HG02981 (cell line): Measurements from ENCODE around the gene GNAO1.
A peak's percentile ranks its signal among the peaks of the same experiment; 100 is the strongest.

Source experiments
- ATAC-seq: cut with Tn5 transposase; IDR thresholded peaks from one replicate; pipeline ENCODE4 v1.9.1; 2021; ENCODE audit warnings: mild to moderate bottlenecking, moderate library complexity; ENCODE audit not compliant: unreplicated experiment

GNAO1 gene

GRCh38 chr16:56263711-56264608, 72.7 kb downstream of the GNAO1 start:
- no peak for ATAC-seq

- ATAC-seq, result no peak
Measured at GRCh38 chr16:56264609-56264972, 73.3 kb downstream of the GNAO1 start.

- ATAC-seq, result no peak
Measured at GRCh38 chr16:56265184-56265583, 73.9 kb downstream of the GNAO1 start.

- no peak for ATAC-seq
Measured at GRCh38 chr16:56265746-56266145, 74.5 kb downstream of the GNAO1 start.

GRCh38 chr16:56266641-56267607, 75.6 kb downstream of the GNAO1 start:
- no peak for ATAC-seq

- ATAC-seq, result no peak
Measured at GRCh38 chr16:56267888-56268287, 76.6 kb downstream of the GNAO1 start.

- ATAC-seq, result no peak
Measured at GRCh38 chr16:56268799-56269198, 77.5 kb downstream of the GNAO1 start.

- ATAC-seq, result no peak
Measured at GRCh38 chr16:56269281-56269680, 78.0 kb downstream of the GNAO1 start.

- no peak for ATAC-seq
Measured at GRCh38 chr16:56269811-56270684, 78.8 kb downstream of the GNAO1 start.

GRCh38 chr16:56270828-56271227, 79.5 kb downstream of the GNAO1 start:
- ATAC-seq, result no peak

- no peak for ATAC-seq
Measured at GRCh38 chr16:56272583-56272894, 81.2 kb downstream of the GNAO1 start.

GRCh38 chr16:56273615-56274014, 82.3 kb downstream of the GNAO1 start:
- ATAC-seq, result no peak

GRCh38 chr16:56274369-56274768, 83.1 kb downstream of the GNAO1 start:
- ATAC-seq, result no peak

- ATAC-seq, result no peak
Measured at GRCh38 chr16:56275076-56275475, 83.8 kb downstream of the GNAO1 start.

GRCh38 chr16:56275801-56276200, 84.5 kb downstream of the GNAO1 start:
- no peak for ATAC-seq

GRCh38 chr16:56277075-56277474, 85.8 kb downstream of the GNAO1 start:
- ATAC-seq, result no peak

- no peak for ATAC-seq
Measured at GRCh38 chr16:56278196-56278855, 87.0 kb downstream of the GNAO1 start.

GRCh38 chr16:56279132-56279531, 87.8 kb downstream of the GNAO1 start:
- peak; percentile 64 for ATAC-seq

GRCh38 chr16:56279914-56280313, 88.6 kb downstream of the GNAO1 start:
- no peak for ATAC-seq

- no peak for ATAC-seq
Measured at GRCh38 chr16:56281249-56281805, 90.0 kb downstream of the GNAO1 start.
